Activated CD4-positive, alpha-beta memory T cell treated with anti-CD3 and anti-CD28 coated beads for 36 hours (primary cell): ENCODE results near the gene EIF4EBP2. TPM values are rescaled to one million over a fixed set of nuclear protein-coding genes. Genes with fewer than 3 reads are reported as not detected.

Experiments used
- CTCF ChIA-PET: fragments of 350-600 bp; sonication (Branson Sonifier 250); formaldehyde crosslinking; loops from one replicate; lab custom pipeline; 2021; ENCODE audit warnings: antibody characterized with exemption, inconsistent platforms; lab: Charles Lee
- POLR2A ChIA-PET: fragments of 350-600 bp; sonication (Branson Sonifier 250); formaldehyde crosslinking; loops from one replicate; lab custom pipeline; 2021; ENCODE audit warnings: antibody characterized with exemption; lab: Charles Lee
- DNase-seq: peaks from one replicate; pipeline ENCODE4 v3.0.0-alpha.2; 2020
- H3K27ac Mint-ChIP-seq: one replicate; pipeline ENCODE4 v1.8.0; 2021; ENCODE audit warnings: mixed read lengths
- H3K27me3 Mint-ChIP-seq: one replicate; pipeline ENCODE4 v1.8.0; 2021; ENCODE audit warnings: mixed read lengths
- H3K36me3 Mint-ChIP-seq: one replicate; pipeline ENCODE4 v1.8.0; 2021; ENCODE audit warnings: mixed read lengths
- H3K4me1 Mint-ChIP-seq: one replicate; pipeline ENCODE4 v1.8.0; 2021; ENCODE audit warnings: low read depth, mixed read lengths
- H3K4me3 Mint-ChIP-seq: one replicate; pipeline ENCODE4 v1.8.0; 2021; ENCODE audit warnings: mild to moderate bottlenecking, mixed read lengths
- H3K9me3 Mint-ChIP-seq: one replicate; pipeline ENCODE4 v1.8.0; 2021; ENCODE audit warnings: mixed read lengths
- intact Hi-C: fragments of 100-400 bp; cut with micrococcal nuclease; formaldehyde crosslinking; loops from one replicate; pipeline ENCODE4 v1.15.1; 2023
- total RNA-seq, 2 experiments: library from RNA; stranded (reverse); gene quantifications; one replicate each; pipeline ENCODE4 v1.2.3, GENCODE V29; 2021

Gene EIF4EBP2
- total RNA-seq, 2 experiments from 2014 or later, result 27.1 to 27.5 TPM

DNA sequence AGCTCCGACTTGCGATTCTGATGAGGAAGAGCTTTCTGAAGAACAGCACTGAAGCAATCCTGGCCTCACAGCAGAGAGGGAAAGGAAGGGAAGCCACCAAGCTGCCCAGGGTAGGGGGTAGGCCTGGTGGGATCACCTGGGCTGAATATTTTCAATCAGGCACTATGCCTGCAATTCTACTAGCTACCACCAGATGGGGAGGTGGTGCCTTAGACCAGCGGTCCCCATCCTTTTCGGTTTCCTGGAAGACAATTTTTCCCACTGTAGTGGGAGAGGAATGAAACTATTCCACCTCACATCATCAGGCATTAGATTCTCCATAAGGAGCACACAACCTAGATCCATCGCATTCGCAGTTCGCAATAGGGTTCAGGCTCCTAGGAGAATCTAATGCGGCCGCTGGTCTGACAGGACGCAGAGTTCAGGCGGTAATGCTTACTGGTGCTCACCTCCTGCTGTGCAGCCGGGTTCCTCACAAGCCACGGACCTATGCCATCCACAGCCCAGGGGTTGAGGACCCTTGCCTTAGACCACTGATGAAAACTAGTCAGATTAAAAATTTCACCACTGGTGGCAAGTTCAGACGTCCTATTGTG lies 24.3 kb upstream of the EIF4EBP2 start:
- CTCF ChIA-PET, result interaction anchor here (0.7 to 4.4 kb wide), 16 partner anchors 10 to 264 kb away, joined by 3 to 49 read pairs (median 3); partner anchors contain the start of gene EIF4EBP2

DNA sequence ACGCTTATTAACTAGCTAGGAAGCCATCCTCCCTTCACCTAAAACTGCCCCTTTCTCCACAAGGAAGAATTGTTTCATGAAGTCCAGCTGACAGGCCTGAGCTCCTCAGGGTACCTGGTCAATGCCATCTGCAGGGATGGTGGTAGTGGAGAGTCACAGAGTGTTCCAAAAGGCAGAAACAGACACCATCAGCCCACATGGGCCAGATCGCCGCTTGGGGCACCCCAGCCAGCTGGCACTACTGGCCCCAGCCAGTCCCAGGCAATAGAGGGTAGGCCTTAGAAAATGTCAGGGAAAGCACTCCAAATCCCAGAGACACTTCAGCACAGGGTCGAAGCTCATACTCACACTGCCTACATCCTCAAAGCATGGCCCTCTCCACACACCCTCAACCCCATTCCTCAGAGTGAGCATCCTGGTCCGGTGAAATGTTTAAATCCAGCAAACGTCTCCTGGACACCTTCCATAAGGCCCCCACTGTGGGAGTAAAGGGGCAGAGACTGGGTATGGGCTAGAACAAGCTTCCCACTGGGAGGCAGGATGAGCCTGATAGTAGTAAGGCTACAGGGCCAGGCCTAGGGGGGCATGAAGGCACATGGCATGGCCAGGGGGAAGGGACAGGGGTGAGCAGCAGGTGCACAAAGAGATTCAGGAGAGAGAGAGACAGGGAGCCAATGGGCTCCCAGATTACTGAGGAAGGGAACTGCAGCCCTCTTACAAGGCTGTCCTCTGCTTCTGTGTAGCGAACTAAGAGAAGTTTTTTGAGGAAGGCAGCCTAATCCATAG lies 23.4 kb upstream of the EIF4EBP2 start:
- intact Hi-C loops, result loop anchor here (5.0 kb wide), 1 partner anchor 148 kb away; the partner anchor contains the start of gene PPA1
- Mint-ChIP-seq H3K9me3 (peaks cover 8% of the 10 kb centered on the region), H3K36me3 (no peaks in the 10 kb centered on the region), H3K27me3 (no peaks in the 10 kb centered on the region), H3K4me1 (peaks cover 5% of the 10 kb centered on the region), H3K4me3 (peak overlapping the region; percentile 77), H3K27ac (no peak overlapping the region)
- POLR2A ChIA-PET, result interaction anchor here (0.6 to 2.2 kb wide), 2 partner anchors 24 to 1044 kb away, joined by 7 to 13 read pairs; partner anchors contain the start of gene EIF4EBP2
- DNase-seq, result no peak
- CTCF ChIA-PET, result interaction anchor here (0.7 to 4.4 kb wide), 9 partner anchors 13 to 265 kb away, joined by 3 to 49 read pairs (median 5); partner anchors contain the start of gene EIF4EBP2

More for the DNA sequence above, 24.3 kb upstream of the EIF4EBP2 start:
- no peak overlapping the region for H3K4me3 Mint-ChIP-seq
- intact Hi-C loops, result loop anchor here (5.0 kb wide), 1 partner anchor 147 kb away; the partner anchor contains the start of gene PPA1
- POLR2A ChIA-PET, result no interaction called here
- no peak for DNase-seq
- no peak overlapping the region for H3K27ac Mint-ChIP-seq
- H3K36me3 Mint-ChIP-seq, result no peaks in the 10 kb centered on the region
- H3K9me3 Mint-ChIP-seq, result peaks cover 8% of the 10 kb centered on the region
- H3K27me3 Mint-ChIP-seq, result no peaks in the 10 kb centered on the region
- H3K4me1 Mint-ChIP-seq, result peaks cover 5% of the 10 kb centered on the region

DNA sequence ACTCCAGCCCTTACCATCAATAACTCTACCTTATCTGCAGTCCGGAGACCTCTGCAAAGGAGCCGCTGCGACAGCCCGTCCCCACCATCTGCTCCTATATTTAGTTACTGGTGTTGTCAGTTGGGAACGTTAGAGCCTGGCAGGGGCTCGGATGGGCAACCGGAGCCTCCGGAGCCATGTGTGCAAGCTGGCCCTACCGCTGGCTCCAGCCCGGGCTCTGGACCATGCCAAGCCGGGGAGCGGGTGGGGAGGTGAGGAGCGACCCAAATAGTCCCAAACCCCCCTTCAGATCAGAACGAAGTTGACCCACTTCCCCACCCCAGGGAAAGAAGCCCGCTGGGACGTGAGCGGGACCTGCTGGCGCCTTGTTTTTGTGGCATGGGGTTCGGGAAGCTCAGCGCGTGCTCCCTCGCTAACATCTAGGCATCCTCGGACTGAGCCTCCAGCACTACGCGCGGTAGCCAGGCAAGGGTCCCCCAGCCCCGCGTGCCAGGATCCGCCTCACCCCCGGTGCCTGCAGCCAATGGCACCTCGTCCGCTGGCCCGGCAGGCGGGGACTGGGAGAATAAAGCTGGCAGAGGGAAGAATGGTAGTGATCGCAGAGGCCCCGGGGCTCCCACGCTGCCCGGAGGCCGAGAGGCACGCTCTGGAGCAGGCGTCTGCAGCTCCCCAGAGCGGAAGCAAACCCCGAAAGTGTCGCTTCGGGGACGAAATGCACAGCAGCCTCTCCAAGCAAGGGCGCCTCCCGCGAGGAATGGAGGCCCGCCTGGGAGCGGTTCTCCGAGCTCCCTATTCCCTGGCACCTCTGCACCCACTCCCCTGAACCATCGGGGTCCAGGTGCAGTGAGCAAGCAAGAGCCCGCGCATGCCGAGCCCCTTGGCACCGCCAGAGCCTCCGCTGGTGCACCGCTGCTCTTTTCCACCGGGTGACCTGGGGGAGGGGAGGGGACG lies 22.2 kb upstream of the EIF4EBP2 start:
- Mint-ChIP-seq H3K4me1 (no peaks in the 10 kb centered on the region), H3K9me3 (peaks cover 8% of the 10 kb centered on the region)

DNA sequence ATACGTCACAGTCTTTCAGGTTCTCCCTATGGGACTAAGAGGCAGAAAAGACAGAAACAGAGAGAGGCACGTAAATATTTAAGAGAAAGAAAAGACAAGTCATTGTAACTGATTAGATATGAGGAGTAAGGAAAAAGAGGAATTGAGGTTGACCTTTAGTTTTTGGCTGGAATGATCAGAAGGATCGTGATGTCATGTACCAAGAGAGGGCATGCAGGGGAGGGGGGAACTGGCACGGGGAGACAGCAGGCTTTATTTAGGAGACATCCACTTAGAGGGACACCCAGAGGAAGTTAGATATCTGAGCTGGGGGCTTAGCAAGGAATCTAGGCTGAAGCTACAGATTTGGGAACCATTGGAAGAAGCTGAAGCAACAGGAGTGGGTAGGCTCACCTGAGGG lies 12.3 kb upstream of the EIF4EBP2 start:
- ChIA-PET POLR2A (no interaction called here), CTCF (no interaction called here)
- H3K9me3 Mint-ChIP-seq, result no peaks in the 10 kb centered on the region
- intact Hi-C loops, result no loop called here
- peaks cover 5% of the 10 kb centered on the region for H3K4me1 Mint-ChIP-seq
- H3K36me3 Mint-ChIP-seq, result no peaks in the 10 kb centered on the region
- H3K27me3 Mint-ChIP-seq, result peaks cover 2% of the 10 kb centered on the region
- H3K27ac Mint-ChIP-seq, result no peak overlapping the region
- H3K4me3 Mint-ChIP-seq, result no peak overlapping the region
- DNase-seq, result no peak

More for the DNA sequence above, 22.2 kb upstream of the EIF4EBP2 start:
- Mint-ChIP-seq H3K27me3 (no peaks in the 10 kb centered on the region), H3K27ac (no peak overlapping the region), H3K4me3 (peak overlapping the region; percentile 77), H3K36me3 (no peaks in the 10 kb centered on the region)
- intact Hi-C loops, result loop anchor here (1.0 to 5.0 kb wide), 2 partner anchors 23 to 149 kb away; partner anchors contain the start of genes EIF4EBP2 and PPA1
- peak; percentile 48 for DNase-seq
- ChIA-PET CTCF (interaction anchor here (0.7 to 4.4 kb wide), 7 partner anchors 16 to 220 kb away, joined by 3 to 49 read pairs (median 4); partner anchors contain the start of genes EIF4EBP2 and PRF1), POLR2A (interaction anchor here (1.4 to 2.2 kb wide), 2 partner anchors 23 to 236 kb away, joined by 4 to 13 read pairs; partner anchors contain the start of gene EIF4EBP2)

DNA sequence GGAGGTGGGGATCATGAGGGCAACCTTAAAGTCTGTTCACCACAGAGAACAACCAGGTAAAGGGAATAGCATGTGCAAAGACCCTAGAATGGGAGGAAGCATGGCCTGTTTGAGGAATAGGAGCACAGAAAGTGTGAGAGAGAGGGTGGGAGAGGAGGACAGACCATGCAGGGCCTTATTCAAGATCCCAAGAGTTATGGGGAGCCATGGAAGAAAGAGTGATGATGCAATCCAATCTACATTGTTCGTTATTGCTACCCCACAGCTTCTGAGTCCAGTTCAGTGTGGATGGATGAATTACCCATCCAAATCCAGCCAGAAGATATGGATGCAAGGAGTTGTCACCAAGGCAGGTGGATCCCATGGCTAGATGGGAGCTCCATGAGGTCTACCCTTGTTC lies 7.8 kb upstream of the EIF4EBP2 start:
- DNase-seq, result no peak
- POLR2A ChIA-PET, result interaction anchor here (0.8 kb wide), 1 partner anchor 9 kb away, joined by 5 read pairs; no protein-coding TSS in a partner anchor
- peaks cover 2% of the 10 kb centered on the region for H3K27me3 Mint-ChIP-seq
- no peaks in the 10 kb centered on the region for H3K9me3 Mint-ChIP-seq
- no peaks in the 10 kb centered on the region for H3K36me3 Mint-ChIP-seq
- no peaks in the 10 kb centered on the region for H3K4me1 Mint-ChIP-seq
- intact Hi-C loops, result no loop called here
- no peak overlapping the region for H3K4me3 Mint-ChIP-seq
- no peak overlapping the region for H3K27ac Mint-ChIP-seq
- CTCF ChIA-PET, result interaction anchor here (1.0 to 1.1 kb wide), 2 partner anchors 9 to 280 kb away, joined by 3 read pairs; no protein-coding TSS in a partner anchor

DNA sequence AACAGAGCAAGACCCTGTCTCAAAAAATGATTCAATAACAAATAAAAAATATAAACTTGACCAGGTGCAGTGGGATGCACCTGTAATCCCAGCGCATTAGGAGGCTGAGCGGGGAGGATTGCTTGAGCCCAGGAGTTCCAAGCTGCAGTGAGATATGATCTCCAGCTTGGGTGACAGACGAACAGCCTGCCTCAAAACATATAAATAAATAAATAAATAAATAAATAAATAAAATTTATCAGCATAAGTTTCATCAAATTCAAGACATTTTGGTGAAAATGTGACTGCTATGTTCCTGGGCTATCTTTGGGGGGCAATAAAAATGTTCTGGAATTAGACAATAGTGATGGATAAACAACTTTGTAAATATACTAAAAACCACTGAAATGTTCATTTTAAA lies 4.8 kb upstream of the EIF4EBP2 start:
- Mint-ChIP-seq H3K27ac (no peak overlapping the region), H3K9me3 (no peaks in the 10 kb centered on the region), H3K4me3 (no peak overlapping the region), H3K4me1 (peaks cover 6% of the 10 kb centered on the region), H3K27me3 (no peaks in the 10 kb centered on the region), H3K36me3 (no peaks in the 10 kb centered on the region)
- POLR2A ChIA-PET, result no interaction called here
- DNase-seq, result no peak
- CTCF ChIA-PET, result interaction anchor here (0.9 to 1.1 kb wide), 2 partner anchors 13 to 20 kb away, joined by 4 read pairs; no protein-coding TSS in a partner anchor
- intact Hi-C loops, result no loop called here

DNA sequence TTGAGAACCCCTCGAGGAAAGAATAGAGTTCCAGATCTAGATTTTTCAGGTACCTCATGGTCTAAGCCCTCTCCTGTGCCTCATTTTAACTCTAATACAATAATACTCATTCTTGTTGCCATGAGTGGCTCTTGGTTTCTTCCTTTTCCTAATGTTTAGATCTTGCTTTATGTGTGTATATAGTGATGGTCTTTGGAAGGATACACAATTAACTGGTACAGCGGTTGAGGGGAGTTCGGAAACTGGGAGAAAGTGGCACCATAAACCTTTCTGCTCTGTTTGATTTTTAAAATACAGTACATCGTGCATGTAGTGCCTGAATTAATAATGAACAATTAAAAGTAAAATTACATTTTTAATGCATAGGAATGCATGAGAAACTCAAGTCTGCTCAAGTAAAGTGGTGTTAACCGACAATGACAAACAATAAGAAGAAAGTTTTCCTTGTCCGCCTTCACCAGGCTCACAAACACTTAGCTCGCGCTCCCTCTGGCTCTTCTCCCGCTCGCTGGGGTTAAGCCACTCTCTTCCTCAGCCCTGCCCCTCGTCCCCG lies 386 bp upstream of the EIF4EBP2 start:
- H3K4me1 Mint-ChIP-seq, result peaks cover 31% of the 10 kb centered on the region
- ChIA-PET POLR2A (interaction anchor here (0.7 to 2.8 kb wide), 7 partner anchors 14 to 258 kb away, joined by 3 to 17 read pairs (median 4); partner anchors contain the start of genes LRRC20 and TYSND1), CTCF (interaction anchor here (0.7 to 6.1 kb wide), 13 partner anchors 14 to 353 kb away, joined by 3 to 49 read pairs (median 4); partner anchors contain the start of gene TYSND1)
- no peaks in the 10 kb centered on the region for H3K27me3 Mint-ChIP-seq
- peak overlapping the region; percentile 95 for H3K4me3 Mint-ChIP-seq
- intact Hi-C loops, result loop anchor here (1.0 to 5.0 kb wide), 2 partner anchors 21 to 74 kb away; partner anchors contain the start of genes LRRC20 and PALD1
- peak overlapping the region; percentile 91 for H3K27ac Mint-ChIP-seq
- no peak for DNase-seq
- peaks cover 13% of the 10 kb centered on the region for H3K36me3 Mint-ChIP-seq
- H3K9me3 Mint-ChIP-seq, result no peaks in the 10 kb centered on the region

DNA sequence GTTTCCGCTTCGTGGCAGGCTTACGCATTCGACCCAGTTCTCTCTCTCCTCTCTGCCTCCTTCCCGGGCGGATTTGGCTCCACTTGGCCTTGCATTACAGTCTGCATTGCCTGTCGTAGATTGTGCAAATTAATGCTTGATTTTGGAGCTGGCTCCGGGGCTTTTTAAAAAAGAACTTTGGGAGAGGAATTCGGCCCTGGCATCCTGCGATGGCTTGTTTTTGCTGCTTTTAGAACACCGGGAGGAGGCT lies 767 bp downstream of the EIF4EBP2 start:
- Mint-ChIP-seq H3K4me1 (peaks cover 42% of the 10 kb centered on the region), H3K9me3 (no peaks in the 10 kb centered on the region), H3K36me3 (peaks cover 16% of the 10 kb centered on the region), H3K27me3 (no peaks in the 10 kb centered on the region), H3K27ac (peak overlapping the region; percentile 91), H3K4me3 (peak overlapping the region; percentile 95)
- intact Hi-C loops, result loop anchor here (1.0 to 5.0 kb wide), 3 partner anchors 13 to 73 kb away; partner anchors contain the start of genes LRRC20 and PALD1
- ChIA-PET CTCF (interaction anchor here (0.7 to 6.1 kb wide), 13 partner anchors 8 to 289 kb away, joined by 3 to 49 read pairs (median 3); partner anchors contain the start of gene TYSND1), POLR2A (interaction anchor here (0.6 to 2.8 kb wide), 8 partner anchors 8 to 173 kb away, joined by 3 to 17 read pairs (median 4); partner anchors contain the start of gene LRRC20)
- no peak for DNase-seq

DNA sequence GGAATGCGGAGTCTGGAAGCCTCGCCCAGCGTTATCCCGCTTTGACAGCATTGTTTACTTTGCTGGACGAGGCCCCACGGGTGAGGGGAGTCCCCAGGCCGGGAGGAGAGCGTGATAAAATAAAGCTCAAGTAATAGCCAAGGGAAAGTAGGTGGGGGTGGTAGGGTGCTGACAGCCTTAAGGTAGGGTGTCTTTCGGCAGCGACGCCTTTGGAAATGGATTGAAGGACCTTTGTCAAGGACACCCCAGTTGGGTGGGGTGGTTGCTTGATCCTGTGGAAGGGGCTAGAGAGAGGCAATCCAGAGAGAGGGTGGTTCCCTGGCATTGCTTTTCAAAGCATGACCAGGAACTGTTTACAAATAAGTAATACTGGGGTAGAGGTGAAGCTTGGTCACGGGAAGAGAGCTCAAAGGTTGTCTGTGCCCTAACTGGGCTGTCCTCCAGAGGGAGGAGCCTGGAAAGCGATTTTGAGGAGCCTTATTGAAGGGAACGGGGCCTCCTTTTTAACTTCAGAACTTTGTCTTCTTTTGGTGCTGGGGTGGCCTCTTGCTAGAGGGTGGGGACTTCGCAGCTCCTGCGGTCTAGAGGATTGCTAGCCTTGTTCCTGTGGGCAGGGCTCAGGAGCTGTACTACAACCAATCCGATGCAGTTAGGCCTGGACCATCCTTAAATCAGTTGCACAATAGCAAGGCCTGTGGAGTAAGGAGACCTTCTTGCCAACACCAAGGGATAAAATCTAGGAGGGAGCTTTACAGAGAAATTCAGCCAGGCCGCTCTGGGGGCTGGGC lies 1.3 kb downstream of the EIF4EBP2 start:
- Mint-ChIP-seq H3K4me1 (peaks cover 44% of the 10 kb centered on the region), H3K9me3 (no peaks in the 10 kb centered on the region), H3K27ac (peak overlapping the region; percentile 91), H3K4me3 (peak overlapping the region; percentile 95), H3K27me3 (no peaks in the 10 kb centered on the region), H3K36me3 (peaks cover 17% of the 10 kb centered on the region)
- intact Hi-C loops, result loop anchor here (1.0 kb wide), 1 partner anchor 12 kb away; no protein-coding TSS in a partner anchor
- peak; percentile 50 for DNase-seq
- POLR2A ChIA-PET, result interaction anchor here (0.6 to 2.8 kb wide), 8 partner anchors 9 to 173 kb away, joined by 3 to 17 read pairs (median 4); partner anchors contain the start of gene LRRC20
- CTCF ChIA-PET, result interaction anchor here (0.9 to 6.1 kb wide), 13 partner anchors 8 to 289 kb away, joined by 3 to 49 read pairs (median 3); partner anchors contain the start of gene TYSND1

DNA sequence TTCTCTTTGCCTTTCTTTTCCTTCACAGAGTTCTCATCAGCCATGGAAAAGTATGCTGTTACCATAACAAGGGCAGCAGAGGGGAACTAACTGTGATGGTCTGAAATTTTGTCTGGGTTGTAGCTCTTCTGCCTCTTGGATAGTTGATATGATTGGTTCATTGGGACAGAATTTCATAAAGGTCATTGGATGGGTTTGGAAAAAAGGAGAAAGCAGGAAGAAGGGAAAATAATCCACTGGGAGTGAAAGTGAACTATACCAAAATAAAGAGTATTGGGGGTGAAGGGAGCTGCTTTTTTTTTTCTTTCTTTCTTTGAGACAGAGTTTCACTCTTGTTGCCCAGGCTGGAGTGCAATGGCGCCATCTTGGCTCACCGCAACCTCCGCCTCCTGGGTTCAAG lies 5.8 kb downstream of the EIF4EBP2 start:
- Mint-ChIP-seq H3K4me1 (peaks cover 66% of the 10 kb centered on the region), H3K36me3 (peaks cover 17% of the 10 kb centered on the region), H3K9me3 (no peaks in the 10 kb centered on the region), H3K27ac (no peak overlapping the region), H3K4me3 (no peak overlapping the region), H3K27me3 (no peaks in the 10 kb centered on the region)
- DNase-seq, result no peak
- intact Hi-C loops, result no loop called here
- POLR2A ChIA-PET, result no interaction called here
- CTCF ChIA-PET, result interaction anchor here (0.6 to 1.7 kb wide), 3 partner anchors 38 to 348 kb away, joined by 3 to 8 read pairs (median 3); no protein-coding TSS in a partner anchor
